Retinal pigment epithelial cell (primary cell): ENCODE results near the gene REXO4.

ENCODE experiments used
- DNase-seq: peaks from one replicate; pipeline ENCODE4 v3.0.0-alpha.2; 2010; ENCODE audit warnings: low read depth
- H3K4me3 ChIP-seq: 2 replicates; pipeline ENCODE4 v1.5.1; 2011; ENCODE audit warnings: mild to moderate bottlenecking, low read length, control low read depth, moderate library complexity
- TF ChIP-seq, protein P1 (sequence below): conservative IDR thresholded peaks from 2 replicates; pipeline ENCODE4 v1.5.1; 2011; ENCODE audit warnings: low read depth, low read length, control low read depth, inconsistent platforms

The REXO4 gene

DNA sequence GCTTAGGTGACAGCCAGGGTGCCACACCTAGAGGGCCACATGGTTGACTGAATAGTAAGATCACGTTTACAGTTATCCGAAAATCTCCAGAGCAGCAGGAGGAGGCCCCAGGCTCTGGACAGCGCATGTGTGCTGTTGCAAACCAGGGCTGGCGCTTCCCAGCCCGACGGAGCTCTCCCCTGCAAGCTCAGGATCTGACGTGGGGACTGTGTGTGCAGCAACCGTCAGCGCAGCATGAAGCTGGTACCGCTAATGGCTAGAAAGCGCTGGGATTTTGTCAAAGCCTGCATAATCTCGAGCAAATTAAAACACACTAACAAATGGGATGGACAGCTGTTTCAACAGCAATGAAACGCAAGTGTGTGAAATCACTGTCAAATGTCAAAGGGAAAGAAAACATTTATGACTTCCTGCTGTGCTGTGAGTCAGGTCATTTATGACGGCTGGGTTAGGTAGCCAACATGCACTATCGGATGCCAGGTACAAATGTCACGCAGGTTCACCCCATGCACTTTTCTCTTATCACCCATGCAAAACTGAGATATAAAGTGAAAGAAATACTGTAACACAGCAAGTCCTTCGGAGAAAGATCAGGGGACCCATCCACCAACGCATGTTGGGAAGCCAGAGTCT is 49.4 kb downstream of the REXO4 start:
- TF ChIP-seq, protein P1, sequence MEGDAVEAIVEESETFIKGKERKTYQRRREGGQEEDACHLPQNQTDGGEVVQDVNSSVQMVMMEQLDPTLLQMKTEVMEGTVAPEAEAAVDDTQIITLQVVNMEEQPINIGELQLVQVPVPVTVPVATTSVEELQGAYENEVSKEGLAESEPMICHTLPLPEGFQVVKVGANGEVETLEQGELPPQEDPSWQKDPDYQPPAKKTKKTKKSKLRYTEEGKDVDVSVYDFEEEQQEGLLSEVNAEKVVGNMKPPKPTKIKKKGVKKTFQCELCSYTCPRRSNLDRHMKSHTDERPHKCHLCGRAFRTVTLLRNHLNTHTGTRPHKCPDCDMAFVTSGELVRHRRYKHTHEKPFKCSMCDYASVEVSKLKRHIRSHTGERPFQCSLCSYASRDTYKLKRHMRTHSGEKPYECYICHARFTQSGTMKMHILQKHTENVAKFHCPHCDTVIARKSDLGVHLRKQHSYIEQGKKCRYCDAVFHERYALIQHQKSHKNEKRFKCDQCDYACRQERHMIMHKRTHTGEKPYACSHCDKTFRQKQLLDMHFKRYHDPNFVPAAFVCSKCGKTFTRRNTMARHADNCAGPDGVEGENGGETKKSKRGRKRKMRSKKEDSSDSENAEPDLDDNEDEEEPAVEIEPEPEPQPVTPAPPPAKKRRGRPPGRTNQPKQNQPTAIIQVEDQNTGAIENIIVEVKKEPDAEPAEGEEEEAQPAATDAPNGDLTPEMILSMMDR: no peak
- H3K4me3 ChIP-seq: no peak overlapping the region
- DNase-seq: no peak

DNA sequence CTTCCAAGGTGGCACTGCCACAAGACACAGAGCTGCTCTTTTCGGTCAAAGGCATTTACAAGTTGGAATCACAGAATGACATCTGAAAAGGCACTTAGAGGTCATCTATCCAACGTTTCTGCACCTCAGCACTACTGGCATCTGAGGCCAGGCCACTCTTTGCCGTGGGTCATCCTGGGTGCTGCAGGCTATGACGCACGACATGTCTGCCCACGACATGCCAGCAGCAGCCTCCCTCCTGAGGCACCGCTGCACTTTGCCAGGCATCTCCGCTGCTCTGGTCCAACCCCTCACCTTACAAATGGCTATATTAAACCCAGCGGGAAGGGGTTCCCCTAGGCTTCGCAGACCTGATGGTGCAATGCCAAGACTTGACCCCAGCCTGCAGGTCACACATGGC is 50.0 kb downstream of the REXO4 start:
- TF ChIP-seq, protein P1: no peak
- DNase-seq: no peak
- no peak overlapping the region for H3K4me3 ChIP-seq

DNA sequence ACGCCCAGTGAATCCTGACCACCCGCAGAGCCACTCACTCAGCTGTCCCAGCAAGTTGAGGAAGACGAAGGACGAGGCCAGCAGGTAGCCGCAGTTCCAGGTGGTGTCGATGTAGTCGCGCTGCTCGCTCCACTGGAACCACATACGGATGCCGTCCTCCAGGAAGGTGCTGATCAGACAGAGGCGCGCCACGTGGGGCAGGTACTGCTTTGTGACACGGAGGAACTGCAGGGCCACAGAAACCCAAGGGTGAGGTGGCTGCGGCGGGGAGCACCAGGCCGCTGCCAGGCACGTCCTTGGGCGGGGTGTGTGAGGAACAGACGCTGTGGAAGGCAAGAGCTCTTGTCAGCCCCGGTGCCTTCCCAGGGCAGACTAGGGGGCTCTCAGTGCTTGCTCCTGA is 50.6 kb downstream of the REXO4 start:
- no peak for DNase-seq
- no peak overlapping the region for H3K4me3 ChIP-seq
- TF ChIP-seq, protein P1: no peak

DNA sequence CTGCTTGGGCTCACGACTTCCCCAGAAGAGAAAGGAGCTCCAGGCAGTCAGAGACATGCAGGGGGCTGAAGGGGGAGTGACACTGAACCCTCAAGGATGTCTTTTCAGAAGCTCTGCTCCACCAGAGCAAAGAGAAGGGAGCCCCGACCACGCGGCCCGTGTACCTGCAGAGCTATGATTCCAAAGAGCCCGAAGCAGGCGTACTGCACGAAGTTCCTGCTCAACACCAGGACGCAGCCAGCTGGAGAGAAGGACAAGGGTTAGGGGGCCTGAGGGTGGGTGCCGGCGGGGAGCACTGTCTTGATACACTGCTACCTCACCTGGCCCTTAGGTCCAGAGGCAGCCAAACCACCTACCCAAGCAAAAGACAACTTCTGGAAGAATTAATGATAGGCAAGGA is 51.4 kb downstream of the REXO4 start:
- no peak for DNase-seq

DNA sequence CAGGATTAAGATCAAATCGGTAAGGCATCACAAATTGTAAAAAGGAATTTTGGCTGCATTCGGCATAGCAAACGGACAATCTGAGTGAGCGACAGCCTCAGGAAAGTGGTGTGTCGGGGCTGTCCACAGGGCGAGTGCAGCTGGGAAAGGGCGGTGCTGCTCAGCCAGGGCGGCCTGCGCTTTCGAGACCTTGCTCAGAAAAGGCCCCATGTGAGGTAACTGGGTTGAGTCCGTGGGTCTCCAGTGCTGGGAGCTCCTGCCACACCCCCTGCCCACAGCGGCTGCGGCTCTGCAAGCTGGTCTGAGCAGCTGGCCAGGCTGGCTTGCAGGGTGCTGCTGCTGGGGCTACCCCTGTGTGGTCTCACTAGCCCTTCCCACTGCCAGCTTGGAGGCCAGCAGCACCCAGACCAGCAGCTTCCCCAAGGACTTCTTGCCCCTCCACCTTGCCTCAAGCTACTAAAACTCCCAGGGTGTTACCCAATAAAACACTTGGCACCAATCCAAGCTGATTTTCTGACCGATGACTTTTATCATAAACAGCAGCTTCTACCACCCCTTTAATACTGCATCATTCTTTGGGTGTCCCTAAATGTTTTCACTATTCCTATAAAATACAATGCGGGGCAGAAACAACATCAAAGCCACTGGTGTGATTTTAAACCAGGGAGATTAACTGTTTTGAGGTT is 55.3 kb downstream of the REXO4 start:
- no peak for DNase-seq
- no peak overlapping the region for H3K4me3 ChIP-seq
- TF ChIP-seq, protein P1: no peak

More for the DNA sequence above, 51.4 kb downstream of the REXO4 start:
- TF ChIP-seq, protein P1: no peak
- no peak overlapping the region for H3K4me3 ChIP-seq

DNA sequence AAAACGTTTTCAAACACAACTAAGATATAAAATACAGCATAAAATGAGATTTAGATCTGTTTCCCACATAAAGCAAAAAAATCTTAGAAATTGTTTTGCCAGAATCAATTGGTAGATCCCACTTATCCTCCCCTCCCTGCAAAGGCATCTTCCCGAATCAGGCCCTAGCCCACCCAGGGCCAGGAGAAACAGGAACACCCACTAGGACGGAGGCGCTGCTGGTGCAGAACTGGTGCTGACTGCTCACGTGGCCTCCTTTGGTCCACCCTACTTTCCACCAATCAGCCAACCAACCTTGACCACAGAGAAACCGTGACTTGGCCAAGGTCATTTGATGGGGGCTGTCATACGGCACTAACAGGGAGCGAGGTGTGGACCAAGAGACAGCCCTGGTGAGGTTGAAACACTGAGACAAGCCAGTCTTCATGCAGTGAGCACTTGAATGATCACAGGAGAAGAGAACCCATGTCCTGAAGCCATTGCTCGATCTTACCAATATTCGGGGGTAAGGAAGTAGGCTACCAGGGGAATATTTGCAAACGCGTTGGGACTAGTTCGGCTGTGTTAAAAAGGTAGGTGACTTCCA is 56.2 kb downstream of the REXO4 start:
- no peak for DNase-seq
- no peak overlapping the region for H3K4me3 ChIP-seq
- TF ChIP-seq, protein P1: no peak
